GM18507 (cell line): Measurements from ENCODE around the gene CDX1.
"Not testable (repeated sequence)": the region's sequence is repeated elsewhere in the genome, so short reads cannot be mapped to it uniquely, and the experiment has no call there.

Source experiments
- DNase-seq: peaks from one replicate; pipeline ENCODE4 v3.0.0; 2011; ENCODE audit warnings: low read depth; ENCODE audit not compliant: insufficient read length; ENCODE audit errors: extremely low spot score
- FAIRE-seq: peaks from 2 replicates; lab custom pipeline; 2011; peaks lifted over from hg19 to GRCh38; lab: Jason Lieb, UNC

Gene CDX1

DNA sequence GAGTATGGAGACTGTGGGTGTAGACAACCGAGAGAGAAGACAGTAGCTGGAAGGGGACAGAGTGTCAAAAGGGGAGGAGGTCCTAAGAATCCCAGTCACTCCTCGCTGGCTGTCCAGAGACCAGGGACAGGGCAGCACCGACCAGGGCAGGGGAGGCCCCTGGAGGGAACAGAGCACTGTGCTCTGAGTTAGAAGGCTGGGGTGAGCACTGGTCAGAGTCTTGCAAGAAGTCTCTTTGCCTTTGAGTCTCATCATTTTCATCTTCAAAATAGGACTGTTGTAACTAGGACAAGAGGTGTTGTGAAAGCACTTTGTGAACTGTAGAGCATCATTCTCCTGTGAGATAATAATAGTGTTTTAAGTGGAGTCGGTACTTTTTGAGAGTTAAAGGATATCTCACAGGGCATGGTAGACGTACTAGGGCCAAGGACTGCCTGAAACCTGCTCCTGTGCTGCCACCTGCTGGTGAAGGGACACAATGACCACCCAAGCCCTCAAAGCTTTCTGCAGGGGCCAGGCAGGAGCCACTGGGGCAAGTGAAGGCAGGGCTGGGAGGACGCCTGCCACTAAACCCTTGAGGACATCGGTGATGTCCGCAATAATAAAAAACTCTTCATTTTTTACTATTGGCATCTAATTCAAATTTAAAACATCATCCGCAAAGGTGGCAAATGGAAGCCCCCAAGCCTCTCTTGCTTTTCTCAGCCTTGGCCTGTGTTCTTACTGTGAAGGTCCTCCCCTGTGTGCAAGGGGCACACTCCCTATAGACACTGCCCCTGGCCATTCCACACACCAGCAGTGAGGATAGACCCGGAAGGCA lies 51.5 kb downstream of the CDX1 start:
- FAIRE-seq = peak; percentile 94
- DNase-seq = peak; percentile 76

DNA sequence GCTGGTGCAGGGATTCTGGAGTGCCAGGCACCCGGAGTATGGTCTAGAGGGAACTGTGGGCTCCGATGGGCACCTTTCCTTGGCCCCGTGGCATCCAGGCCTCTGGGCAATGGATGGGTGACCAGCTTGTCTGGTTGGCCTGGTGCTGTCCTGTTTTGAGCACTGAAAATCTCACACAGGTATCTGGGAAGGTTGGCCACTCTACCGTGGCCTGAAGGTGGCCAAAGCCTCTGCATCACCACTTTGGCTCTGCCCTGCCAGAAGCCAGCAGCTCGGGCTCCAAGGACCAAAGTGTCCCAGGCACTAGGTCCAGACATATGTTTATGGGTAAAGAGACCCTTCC lies 52.1 kb downstream of the CDX1 start:
- DNase-seq = no peak
- no peak for FAIRE-seq

DNA sequence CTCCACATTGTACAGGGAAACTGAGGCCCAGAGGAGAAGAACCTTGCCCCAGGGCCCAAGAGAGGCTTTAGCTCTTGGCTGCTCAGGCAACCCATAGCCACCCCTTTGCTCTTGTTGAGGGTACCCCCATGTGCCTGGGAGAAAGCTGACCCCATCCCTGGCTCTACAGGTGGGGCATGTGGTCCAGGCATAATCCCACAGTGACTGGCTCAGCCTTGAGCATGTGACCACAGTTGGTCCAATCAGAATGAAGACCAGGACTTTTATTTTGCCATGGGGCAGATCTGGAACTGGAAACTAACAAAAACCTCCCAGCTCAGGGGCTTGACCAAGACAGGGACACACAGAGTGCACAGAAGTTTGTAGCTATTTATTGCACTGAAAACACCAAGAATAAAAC lies 52.6 kb downstream of the CDX1 start:
- DNase-seq (no peak), FAIRE-seq (no peak)

DNA sequence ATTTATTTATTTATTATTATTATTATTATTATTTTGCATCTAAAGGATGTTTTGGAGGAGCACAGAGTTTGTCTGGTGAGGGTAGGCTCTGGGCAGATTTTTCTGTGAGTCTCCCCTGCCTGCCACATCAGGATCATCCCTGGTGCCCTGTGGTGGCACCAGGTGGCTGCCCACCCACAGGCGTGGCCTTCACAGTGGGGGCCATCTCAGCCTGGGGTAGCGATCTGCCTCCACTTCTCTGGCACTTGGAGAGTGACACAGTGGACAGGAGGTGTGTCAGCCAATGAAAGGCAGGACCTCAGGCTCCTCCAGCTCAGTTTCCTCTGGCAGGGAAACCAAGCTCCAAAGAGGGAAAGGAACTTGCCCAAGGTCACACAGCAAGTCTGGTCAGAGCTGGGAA lies 53.3 kb downstream of the CDX1 start:
- no peak for DNase-seq
- no peak for FAIRE-seq

DNA sequence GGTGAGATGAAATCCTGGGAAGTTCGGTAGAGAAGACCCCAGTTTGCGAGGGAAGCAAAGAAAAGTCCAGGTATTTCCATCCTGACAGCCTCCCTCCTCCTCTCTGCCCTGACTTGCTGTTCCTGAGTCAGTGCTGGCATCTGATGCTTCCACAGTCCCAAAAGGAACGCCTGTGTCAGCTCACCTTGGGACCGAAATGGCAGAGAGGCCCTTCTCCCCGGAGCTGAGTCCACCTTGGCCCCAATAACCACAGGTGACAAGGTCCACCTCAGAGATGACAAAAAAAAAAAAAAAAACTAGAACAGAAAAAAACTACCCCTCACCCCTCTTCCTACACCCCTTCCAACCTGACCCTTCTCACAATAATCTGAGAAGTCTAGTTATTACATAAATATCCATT lies 54.9 kb downstream of the CDX1 start:
- FAIRE-seq = no peak

DNA sequence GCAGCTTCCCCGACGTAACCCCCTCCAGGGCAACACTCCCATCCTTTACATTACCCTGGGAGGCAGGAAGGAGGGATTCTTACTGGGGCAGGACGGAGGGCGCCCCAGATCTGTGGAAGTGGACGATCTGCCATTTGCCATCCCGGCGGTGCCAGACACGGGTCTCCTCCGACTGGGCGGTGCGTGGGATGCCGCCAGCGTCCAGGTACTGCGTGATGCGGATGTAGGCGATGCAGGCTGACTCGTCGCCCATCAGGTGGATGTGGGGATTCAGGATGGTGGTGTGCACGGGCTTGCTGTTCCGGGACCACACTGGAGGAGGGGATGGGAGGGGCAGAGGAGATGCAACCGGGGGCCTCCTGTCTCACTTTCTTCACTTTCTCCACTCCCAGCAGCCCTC lies 56.3 kb downstream of the CDX1 start:
- DNase-seq = no peak
- no peak for FAIRE-seq

More for the DNA sequence above, 54.9 kb downstream of the CDX1 start:
- DNase-seq = no peak

DNA sequence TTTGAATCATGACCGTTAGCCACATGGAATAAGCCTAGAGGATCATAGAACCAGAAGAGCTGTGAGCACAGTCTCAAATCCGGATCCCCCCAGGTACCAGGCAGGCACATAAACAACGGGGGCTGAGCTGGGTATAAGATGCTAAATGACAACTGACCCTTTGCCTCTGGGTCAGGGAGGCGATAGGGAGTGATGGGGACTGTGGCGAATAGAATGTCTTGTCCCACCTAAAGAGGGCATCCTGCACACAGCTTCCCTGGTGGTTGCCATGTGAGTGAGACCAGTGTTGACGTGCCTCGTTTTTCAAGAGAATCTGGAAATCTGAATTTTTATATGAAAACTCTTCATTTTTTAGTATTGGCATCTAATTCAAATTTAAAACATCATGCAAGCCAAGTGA lies 56.9 kb downstream of the CDX1 start:
- no peak for DNase-seq
- FAIRE-seq = no peak

DNA sequence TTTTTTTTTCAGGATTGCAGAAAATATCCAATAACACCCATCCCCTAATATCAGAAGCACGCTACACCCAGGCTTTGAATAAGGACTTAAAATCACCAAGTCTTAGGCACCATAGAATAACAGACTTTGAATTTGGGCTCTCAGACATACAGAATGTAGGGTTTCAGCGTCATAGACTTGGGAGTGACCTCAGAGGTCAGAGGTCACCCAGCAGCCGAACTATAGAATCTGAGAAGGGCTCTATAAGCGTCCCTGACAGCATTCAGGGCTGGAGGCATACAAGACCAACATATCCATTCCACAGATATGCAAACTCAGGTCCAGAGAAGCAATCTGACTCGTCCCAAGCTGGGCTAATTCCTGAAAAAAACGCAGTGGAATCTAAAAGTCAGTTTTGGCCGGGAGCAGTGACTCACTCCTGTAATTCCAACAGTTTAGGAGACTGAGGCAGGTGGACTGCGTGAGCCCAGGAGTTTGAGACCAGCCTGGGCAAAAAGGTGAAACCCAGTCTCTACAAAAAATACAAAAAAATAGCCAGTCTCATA lies 58.0 kb downstream of the CDX1 start:
- no peak for DNase-seq
- no peak for FAIRE-seq

DNA sequence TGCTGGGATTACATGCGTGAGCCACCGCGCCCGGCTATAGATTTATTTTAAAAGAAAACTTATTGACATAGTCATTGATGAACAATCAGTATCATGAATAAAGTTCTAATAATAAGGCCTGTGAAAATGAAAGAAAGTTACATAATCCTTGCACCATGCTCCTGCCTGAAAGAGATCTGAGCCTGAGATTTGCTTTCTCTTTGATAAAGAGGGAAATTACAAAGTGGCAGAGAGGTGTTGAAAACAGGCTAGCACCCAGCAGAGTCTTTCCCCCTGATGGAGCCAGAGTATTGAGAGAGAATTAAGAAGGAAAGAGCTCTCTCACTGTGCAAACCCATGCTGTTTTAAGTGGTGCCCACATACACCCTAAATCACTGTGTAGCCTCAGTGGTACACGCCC lies 60.5 kb downstream of the CDX1 start:
- no peak for DNase-seq
- FAIRE-seq = no peak

DNA sequence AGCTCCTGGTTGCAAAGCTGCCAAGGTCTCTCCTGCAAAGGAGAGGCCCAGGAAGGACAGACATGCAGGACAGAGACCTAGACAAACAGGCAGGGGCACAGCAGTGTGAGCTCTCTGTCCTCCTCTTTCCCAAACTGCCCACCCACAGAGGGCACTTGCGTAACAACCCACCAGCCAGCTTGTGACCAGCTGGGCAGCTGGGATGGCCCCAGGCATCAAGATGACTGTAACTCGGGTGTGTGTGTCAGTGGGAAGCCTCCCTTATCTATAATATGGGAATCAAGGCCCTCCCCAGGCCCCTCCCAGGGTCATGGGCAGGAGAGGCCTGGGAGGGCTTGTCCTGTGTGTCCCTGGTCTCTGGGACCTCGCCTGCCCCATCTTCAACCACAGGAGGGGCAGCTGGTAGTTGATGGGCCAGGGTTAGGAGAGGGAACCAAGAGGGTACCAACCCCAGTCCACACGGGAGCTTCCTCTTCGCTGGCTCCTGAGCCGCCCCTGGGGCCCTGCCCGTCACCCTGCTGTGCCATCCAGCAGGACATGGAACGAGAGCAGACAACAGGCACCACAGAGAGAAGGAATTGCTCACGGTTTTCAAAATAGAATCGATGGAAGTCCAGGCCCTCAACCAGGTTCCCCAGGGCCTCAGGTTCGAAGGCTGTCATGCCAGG lies 61.2 kb downstream of the CDX1 start:
- no peak for DNase-seq
- no peak for FAIRE-seq

DNA sequence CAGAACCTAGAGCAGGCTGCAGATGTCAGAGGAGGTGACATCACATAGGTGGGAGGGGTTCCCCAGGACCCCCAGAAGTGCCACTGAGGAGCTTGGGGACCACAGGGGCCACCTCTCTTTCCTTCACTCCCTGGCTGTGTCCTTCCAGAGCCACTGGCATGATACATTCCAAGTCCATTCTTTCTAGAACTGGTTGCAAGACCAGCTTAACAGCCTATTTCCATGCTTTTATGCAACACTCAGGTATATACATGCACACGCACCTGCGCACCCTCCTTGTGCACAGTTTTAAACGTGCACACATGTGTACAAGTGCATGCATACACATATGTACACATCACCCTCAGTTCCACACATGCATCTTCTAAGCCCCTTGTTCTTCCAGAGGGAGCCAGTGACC lies 63.0 kb downstream of the CDX1 start:
- FAIRE-seq (no peak), DNase-seq (no peak)

DNA sequence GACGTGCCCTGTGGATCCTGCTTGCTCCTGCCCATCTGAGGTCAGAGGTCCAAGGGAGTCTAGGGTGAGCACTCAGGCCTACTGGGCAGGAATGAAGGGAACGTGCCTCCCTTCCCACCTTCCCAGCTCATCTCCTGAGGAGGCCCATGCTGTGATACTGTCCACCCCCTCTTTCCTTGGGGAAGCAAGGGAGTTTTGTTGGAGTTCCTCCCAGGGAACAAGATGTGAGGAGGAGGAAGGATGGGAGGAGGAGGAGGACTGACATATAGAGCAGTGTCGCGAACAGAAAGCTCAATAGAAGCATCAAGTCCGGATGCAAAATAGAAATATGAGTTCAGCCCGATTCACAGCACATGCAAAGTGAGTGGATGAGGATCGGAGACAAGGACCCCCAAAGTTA lies 64.3 kb downstream of the CDX1 start:
- FAIRE-seq (no peak), DNase-seq (no peak)

DNA sequence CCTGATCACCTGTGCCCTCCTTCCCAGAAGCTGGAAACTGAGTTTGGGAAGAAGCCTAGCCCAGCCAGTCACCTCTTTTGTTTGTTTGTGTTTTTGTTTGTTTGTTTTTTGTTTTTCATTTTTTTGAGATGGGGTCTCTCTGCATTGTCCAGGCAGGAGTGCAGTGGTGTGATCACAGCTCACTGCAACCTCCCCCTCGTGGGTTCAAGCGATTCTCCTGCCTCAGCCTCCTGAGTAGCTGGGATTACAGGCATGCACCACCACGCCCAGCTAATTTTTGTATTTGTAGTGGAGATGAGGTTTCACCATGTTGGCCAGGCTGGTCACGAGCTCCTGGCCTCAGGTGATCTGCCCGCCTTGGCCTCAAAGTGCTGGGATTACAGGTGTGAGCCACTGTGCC lies 67.1 kb downstream of the CDX1 start:
- FAIRE-seq = peak; percentile 26
- DNase-seq = not testable (repeated sequence)
